NCI-H510A (cell line): ENCODE results near the gene XCR1.
"Not testable (repeated sequence)": the region's sequence is repeated elsewhere in the genome, so short reads cannot be mapped to it uniquely, and the experiment has no call there.

Experiments used
- DNase-seq: peaks from one replicate; lab custom pipeline; 2025; lab: John Stamatoyannopoulos, UW

Gene XCR1

GRCh38 chr3:46038916-46039315, 11.6 kb upstream of the XCR1 start:
- DNase-seq: no peak

GRCh38 chr3:46038071-46038470, 10.8 kb upstream of the XCR1 start:
- DNase-seq: not testable (repeated sequence)

GRCh38 chr3:46036191-46036590, 8.9 kb upstream of the XCR1 start:
- no peak for DNase-seq

GRCh38 chr3:46031747-46032146, 4.5 kb upstream of the XCR1 start:
- no peak for DNase-seq

GRCh38 chr3:46031269-46031668, 4.0 kb upstream of the XCR1 start:
- no peak for DNase-seq

GRCh38 chr3:46030626-46031025, 3.3 kb upstream of the XCR1 start:
- no peak for DNase-seq

- DNase-seq: no peak
Observed at GRCh38 chr3:46029953-46030543, 2.8 kb upstream of the XCR1 start.

- DNase-seq: no peak
Observed at GRCh38 chr3:46027736-46028397, 584 bp upstream of the XCR1 start.

- DNase-seq: no peak
Observed at GRCh38 chr3:46025139-46025538, 2.1 kb downstream of the XCR1 start.

- no peak for DNase-seq
Observed at GRCh38 chr3:46024131-46024530, 3.2 kb downstream of the XCR1 start.

- no peak for DNase-seq
Observed at GRCh38 chr3:46022909-46023785, 4.1 kb downstream of the XCR1 start.

GRCh38 chr3:46021516-46021915, 5.8 kb downstream of the XCR1 start:
- DNase-seq: no peak

GRCh38 chr3:46020766-46021510, 6.3 kb downstream of the XCR1 start:
- DNase-seq: no peak

GRCh38 chr3:46019707-46020106, 7.6 kb downstream of the XCR1 start:
- DNase-seq: no peak

- no peak for DNase-seq
Observed at GRCh38 chr3:46017720-46018119, 9.6 kb downstream of the XCR1 start.

- DNase-seq: no peak
Observed at GRCh38 chr3:46013316-46014094, 13.8 kb downstream of the XCR1 start.

- DNase-seq: no peak
Observed at GRCh38 chr3:46012246-46012645, 15.0 kb downstream of the XCR1 start.

- no peak for DNase-seq
Observed at GRCh38 chr3:46010519-46011113, 16.7 kb downstream of the XCR1 start.

- no peak for DNase-seq
Observed at GRCh38 chr3:46008058-46008457, 19.2 kb downstream of the XCR1 start.

GRCh38 chr3:46007280-46007679, 20.0 kb downstream of the XCR1 start:
- DNase-seq: no peak
